GM12865 (cell line): ENCODE data around the gene DHRS12.

ENCODE experiments used
- DNase-seq: peaks from one replicate; pipeline ENCODE4 v3.0.0; 2010; ENCODE audit warnings: low read depth
- H3K4me3 ChIP-seq: 2 replicates; pipeline ENCODE4 v1.5.1; 2011; ENCODE audit warnings: mild to moderate bottlenecking, low read depth, low read length, control low read depth
- CTCF ChIP-seq: IDR thresholded peaks from 2 replicates; pipeline ENCODE4 v1.5.1; 2011; ENCODE audit warnings: low read length, control low read depth, low read depth, inconsistent platforms; ENCODE audit not compliant: insufficient read depth; ENCODE audit errors: missing control alignments

DHRS12 gene

DNA sequence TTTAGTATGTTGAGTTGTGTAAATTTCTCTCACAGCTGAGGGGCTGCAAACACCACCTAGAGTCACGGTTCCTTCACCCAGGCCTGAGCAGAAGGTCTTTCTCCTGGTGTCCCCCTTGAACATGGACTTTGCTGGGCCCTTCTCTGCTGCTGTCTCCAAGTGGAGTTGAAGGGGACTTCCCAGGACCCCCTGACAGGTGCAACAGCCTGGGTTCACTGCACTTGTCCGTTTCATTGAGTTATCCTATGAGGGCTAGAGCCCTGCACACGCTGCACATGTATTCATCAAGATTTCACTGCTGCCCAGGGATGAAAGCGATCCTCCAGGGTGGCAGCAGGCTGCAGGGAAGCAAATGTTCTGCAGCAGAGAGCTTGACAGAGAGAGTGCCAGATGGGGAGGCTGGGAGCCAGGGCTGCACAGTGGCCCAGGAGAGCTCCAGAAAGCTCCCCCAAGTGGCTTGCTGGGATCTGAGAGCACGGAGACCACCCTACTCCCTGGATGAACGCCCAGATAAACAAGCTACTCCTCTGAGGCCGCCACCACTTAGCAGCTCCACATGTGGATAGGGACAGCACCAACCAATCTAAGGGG is 30.7 kb upstream of the DHRS12 start:
- TF ChIP-seq CTCF, result no peak
- H3K4me3 ChIP-seq, result no peak overlapping the region

GRCh38 chr13:51833980-51834379 is 30.0 kb upstream of the DHRS12 start:
- no peak for TF ChIP-seq CTCF
- no peak for DNase-seq
- no peak overlapping the region for H3K4me3 ChIP-seq

More for the DNA sequence above, 30.7 kb upstream of the DHRS12 start:
- DNase-seq, result no peak

GRCh38 chr13:51832471-51833152 is 28.6 kb upstream of the DHRS12 start:
- DNase-seq, result peak; percentile 55
- H3K4me3 ChIP-seq, result no peak overlapping the region
- TF ChIP-seq CTCF, result peak; percentile 38

DNA sequence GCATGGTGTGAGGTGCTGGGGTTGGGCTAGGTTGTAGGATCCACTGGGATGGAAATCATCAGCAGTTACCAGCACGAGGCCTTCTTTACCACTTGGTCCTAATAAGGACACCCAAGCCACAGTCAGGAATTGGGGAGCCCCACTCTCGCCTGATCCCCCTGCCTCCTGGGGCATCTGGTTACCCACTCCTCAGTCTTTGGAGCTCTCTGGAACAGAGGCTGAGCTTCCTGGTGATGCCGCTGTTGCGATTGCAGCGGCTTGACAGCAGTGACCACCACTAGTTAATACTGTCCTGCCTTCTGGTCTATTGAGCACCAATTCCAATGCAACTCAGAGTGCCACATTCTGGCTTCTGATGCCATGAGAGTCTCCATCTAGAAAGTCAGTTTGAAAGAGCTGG is 27.6 kb upstream of the DHRS12 start:
- DNase-seq, result no peak
- H3K4me3 ChIP-seq, result no peak overlapping the region
- TF ChIP-seq CTCF, result no peak

DNA sequence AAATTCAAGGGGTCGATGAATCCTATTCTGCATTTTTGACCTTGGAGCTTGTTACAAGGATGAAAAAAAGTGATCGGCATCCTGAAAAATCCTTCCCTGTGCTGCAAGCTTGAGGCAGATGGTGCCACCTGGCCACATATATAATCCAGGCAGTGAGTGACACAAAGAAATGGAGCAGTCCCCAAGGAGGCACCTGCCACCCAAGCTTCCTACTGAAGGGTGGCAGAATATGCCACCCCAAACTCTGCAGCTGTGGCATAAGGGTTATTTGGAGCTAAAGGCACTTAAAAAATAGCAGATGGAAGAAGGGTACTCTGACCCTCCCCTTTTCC is 25.6 kb upstream of the DHRS12 start:
- no peak for DNase-seq
- no peak for TF ChIP-seq CTCF
- no peak overlapping the region for H3K4me3 ChIP-seq

GRCh38 chr13:51828730-51829567 is 25.0 kb upstream of the DHRS12 start:
- no peak overlapping the region for H3K4me3 ChIP-seq
- no peak for DNase-seq
- no peak for TF ChIP-seq CTCF
